HG03103 (cell line): ENCODE measurements around the gene RPL3.

ENCODE experiments used
- ATAC-seq: cut with Tn5 transposase; IDR thresholded peaks from one replicate; pipeline ENCODE4 v1.9.1; 2021; ENCODE audit warnings: low read depth; ENCODE audit not compliant: unreplicated experiment

RPL3 gene

GRCh38 chr22:39302431-39302960, 16.9 kb downstream of the RPL3 start:
- no peak for ATAC-seq

- no peak for ATAC-seq
Observed at GRCh38 chr22:39301926-39302325, 17.5 kb downstream of the RPL3 start.

- no peak for ATAC-seq
Observed at GRCh38 chr22:39301108-39301507, 18.3 kb downstream of the RPL3 start.

GRCh38 chr22:39300186-39300830, 19.1 kb downstream of the RPL3 start:
- no peak for ATAC-seq

GRCh38 chr22:39299829-39300178, 19.6 kb downstream of the RPL3 start:
- ATAC-seq = no peak

GRCh38 chr22:39298241-39298987, 21.0 kb downstream of the RPL3 start:
- no peak for ATAC-seq

- no peak for ATAC-seq
Observed at GRCh38 chr22:39297490-39298240, 21.8 kb downstream of the RPL3 start.

- ATAC-seq = no peak
Observed at GRCh38 chr22:39296981-39297489, 22.4 kb downstream of the RPL3 start.

- ATAC-seq = no peak
Observed at GRCh38 chr22:39296535-39296934, 22.9 kb downstream of the RPL3 start.

GRCh38 chr22:39294571-39295468, 24.6 kb downstream of the RPL3 start:
- no peak for ATAC-seq

GRCh38 chr22:39293766-39294368, 25.6 kb downstream of the RPL3 start:
- no peak for ATAC-seq

- ATAC-seq = no peak
Observed at GRCh38 chr22:39292561-39293074, 26.8 kb downstream of the RPL3 start.

GRCh38 chr22:39292031-39292462, 27.4 kb downstream of the RPL3 start:
- no peak for ATAC-seq

- no peak for ATAC-seq
Observed at GRCh38 chr22:39291523-39291922, 27.9 kb downstream of the RPL3 start.

GRCh38 chr22:39290724-39291161, 28.7 kb downstream of the RPL3 start:
- no peak for ATAC-seq

- no peak for ATAC-seq
Observed at GRCh38 chr22:39289975-39290720, 29.3 kb downstream of the RPL3 start.

GRCh38 chr22:39289533-39289932, 29.9 kb downstream of the RPL3 start:
- ATAC-seq = no peak

GRCh38 chr22:39288135-39288898, 31.1 kb downstream of the RPL3 start:
- ATAC-seq = no peak
